ENCODE results near the gene THOP1.

THOP1 gene

GRCh38 chr19:2785244-2785997, at the start of gene THOP1:
TSS of gene THOP1 (plus strand) at chr19:2785503. CDS start at chr19:2785663, 160 bp downstream.
- DNase-seq (ENCODE audit: low read depth in 2 of 2): peak; percentile 96 to 97

DNA sequence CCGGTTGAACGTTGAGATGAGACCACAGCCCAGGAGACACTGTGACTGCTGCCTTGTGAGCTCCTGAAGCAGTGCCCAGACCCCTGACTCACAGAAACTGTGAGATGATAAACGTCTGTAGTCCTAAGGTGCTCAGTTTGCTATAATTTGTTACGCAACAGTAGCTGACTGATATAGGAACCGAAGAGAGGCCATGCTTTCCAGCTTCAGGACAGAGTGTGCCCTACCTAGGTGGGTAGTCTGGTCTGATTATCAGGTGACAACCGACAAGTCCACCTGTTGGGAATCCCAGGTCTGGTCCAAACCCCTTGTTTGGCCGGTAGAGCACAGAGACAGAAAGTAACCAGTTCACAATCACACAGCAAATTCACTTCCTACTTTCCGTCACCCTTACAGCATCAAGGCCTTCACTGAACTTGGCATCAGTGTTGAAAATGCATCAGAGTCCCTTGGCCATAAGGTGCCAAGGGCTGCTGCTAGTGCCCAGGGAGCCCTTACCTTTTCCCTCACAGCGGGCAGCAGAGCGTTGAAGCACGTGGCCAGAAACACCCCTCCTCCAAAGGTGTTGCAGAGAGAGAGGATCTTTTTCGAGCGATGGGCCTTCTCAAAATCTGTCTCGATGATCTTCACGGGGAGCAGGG, 48.6 kb upstream of the THOP1 start:
- no peak for DNase-seq (ENCODE audit: low read depth in 2 of 2)

- peak; percentile 99 for DNase-seq (ENCODE audit: low read depth in 2 of 2)
These were observed 45.5 kb upstream of the THOP1 start, which contains the start of gene SLC39A3 for GRCh38 chr19:2739602-2740313. TSS of gene SLC39A3 (minus strand) at chr19:2740017. CDS start at chr19:2737257, 2,760 bp downstream.

- no peak for DNase-seq (ENCODE audit: low read depth in 2 of 2)
These were observed 45.0 kb upstream of the THOP1 start for GRCh38 chr19:2740314-2740656.

DNA sequence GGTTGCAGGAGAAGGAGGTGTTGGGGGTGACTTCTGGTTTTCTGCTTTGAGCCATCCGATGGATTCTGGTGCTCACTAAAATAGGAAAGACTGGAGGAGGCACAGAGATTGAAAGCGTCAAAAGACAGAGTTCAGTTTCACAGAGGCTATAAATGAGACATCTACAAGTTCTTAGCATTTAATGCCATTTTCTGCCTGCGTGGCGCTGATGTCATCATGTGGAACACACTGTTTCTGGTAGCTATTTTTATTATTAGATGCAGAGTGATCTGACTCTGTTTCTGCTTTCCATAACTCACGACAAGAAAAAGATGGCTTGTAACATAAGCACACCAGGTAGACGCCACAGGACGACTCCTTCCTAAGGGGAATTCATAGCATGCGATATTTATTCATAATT, 42.2 kb upstream of the THOP1 start:
- DNase-seq (ENCODE audit: low read depth in 2 of 2): no peak

DNA sequence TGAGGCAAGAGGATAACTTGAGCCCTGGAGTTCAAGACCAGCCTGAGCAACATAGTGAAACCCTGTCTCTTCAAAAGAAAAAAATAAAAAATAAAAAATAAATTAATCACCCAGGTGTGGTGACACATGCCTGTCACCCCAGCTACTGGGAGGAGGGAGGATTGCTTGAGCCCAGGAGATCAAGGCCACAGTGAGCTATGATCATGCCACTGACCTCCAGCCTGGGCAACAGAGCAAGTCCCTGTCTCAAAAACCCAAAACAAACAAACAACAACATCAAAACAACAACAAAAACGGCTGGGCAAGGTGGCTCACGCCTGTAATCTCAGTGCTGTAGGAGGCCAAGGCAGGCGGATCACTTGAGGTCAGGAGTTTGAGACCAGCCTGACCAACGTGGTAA, 41.2 kb upstream of the THOP1 start:
- DNase-seq (ENCODE audit: low read depth in 2 of 2): no peak

DNA sequence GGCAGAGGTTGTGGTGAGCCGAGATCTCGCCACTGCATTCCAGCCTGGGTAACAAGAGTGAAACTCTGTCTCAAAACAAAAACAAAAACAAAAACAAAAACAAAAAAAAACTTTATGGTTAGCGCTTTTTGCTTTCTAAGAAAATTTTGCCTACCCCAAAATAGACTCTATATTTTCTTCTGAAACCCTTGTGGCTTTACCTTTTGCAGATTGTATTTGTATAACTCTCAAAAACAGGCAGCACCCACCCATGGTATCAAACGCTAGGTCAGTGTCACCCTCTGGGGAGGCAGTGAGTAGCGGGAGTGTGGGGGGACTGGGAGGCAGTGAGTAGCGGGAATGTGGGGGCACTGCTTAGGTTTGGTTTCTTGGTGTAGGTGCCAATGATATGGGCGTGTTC, 38.0 kb upstream of the THOP1 start:
- no peak for DNase-seq (ENCODE audit: low read depth in 2 of 2)

DNA sequence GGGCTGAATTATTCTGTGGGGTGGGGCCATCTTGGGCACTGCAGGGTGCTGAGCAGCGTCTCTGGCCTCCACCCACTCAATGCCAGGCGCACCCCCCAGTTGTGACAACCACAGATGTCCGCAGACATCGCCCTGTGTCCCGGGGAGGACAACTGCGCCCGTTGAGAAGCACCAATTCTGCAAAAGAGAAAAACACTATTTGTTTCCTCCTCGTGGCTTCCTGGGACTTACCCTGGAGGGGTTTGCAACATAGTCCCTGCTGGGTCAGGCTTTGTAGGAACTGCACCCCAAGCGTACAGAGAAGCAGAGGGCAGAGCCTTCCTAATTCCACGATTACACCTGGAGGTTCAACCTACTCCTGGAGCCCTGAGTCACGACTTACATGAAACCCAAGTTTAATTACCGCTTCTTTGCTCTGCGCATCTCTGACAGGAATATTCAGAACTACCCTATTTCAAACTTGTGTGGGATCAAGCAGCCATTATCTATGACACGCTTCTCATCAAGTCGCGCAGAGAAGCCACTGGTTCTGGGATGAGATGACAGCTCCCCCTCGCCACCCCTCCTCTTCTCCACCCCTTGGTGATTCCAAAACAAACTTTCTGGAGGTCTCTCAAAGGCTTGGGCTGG, 34.4 kb upstream of the THOP1 start:
- DNase-seq (ENCODE audit: low read depth in 2 of 2): no peak

- no peak for DNase-seq (ENCODE audit: low read depth in 2 of 2)
These were observed 33.9 kb upstream of the THOP1 start for GRCh38 chr19:2751438-2751830.

- no peak for DNase-seq (ENCODE audit: low read depth in 2 of 2)
These were observed 30.4 kb upstream of the THOP1 start for GRCh38 chr19:2754659-2755447.

- DNase-seq (ENCODE audit: low read depth in 2 of 2): no peak
These were observed 29.9 kb upstream of the THOP1 start for GRCh38 chr19:2755448-2755705.

DNA sequence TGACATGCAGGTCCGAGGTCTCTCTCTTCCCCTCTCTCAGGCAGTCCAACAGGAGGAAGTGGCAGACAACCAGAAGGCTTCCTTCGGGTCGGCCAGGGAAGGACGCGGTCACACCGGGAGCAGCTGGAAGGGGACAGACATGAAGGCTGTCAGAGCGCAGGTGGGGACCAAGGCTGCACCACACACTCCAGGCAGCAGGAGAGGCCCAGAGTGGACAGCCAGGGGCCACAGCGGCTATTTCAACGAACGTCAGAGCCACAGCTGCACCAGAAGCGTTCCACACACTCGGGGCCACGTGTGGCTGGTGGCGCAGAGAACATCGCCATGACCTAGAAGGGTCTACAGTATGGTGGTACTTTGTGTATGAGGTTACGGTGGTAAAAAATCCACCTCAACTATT, 29.5 kb upstream of the THOP1 start:
- no peak for DNase-seq (ENCODE audit: low read depth in 2 of 2)

GRCh38 chr19:2756477-2756876, 28.8 kb upstream of the THOP1 start:
- DNase-seq (ENCODE audit: low read depth in 2 of 2): no peak

GRCh38 chr19:2756921-2757881, 28.1 kb upstream of the THOP1 start:
- no peak for DNase-seq (ENCODE audit: low read depth in 2 of 2)

DNA sequence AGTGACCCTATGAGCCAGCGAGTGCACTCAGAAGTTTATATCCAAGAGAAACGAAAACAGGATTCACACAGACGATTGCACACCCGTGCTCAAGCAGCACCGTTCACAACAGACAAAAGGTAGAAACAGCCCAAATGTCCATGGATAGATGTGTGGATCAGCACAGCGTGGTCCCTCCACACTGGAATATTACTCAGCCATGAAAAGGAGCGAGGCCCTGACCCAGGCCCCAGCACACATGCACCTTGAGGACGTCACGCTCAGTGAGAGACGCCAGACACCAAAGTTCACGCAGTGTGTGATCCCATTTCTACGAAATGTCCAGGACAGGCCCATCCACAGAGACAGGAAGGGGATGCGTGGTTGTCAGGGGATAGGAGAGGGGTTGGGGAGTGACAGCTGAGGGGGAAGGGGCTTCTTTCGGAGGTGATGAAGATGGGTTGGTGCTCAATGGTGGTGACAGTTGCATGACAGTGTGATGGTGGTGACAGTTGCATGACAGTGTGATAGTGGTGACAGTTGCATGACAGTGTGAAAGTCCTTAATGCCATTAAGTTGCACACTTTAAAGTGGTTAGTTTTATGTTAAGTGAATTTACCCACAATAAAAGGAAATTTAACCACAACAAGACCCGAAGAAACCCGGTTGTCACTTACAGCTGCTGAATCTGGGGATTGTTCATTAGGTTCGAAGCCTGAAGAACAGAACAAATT, 26.5 kb upstream of the THOP1 start:
- DNase-seq (ENCODE audit: low read depth in 2 of 2): no peak

GRCh38 chr19:2759362-2759761, 25.9 kb upstream of the THOP1 start:
- no peak for DNase-seq (ENCODE audit: low read depth in 2 of 2)

GRCh38 chr19:2759965-2760364, 25.3 kb upstream of the THOP1 start:
- no peak for DNase-seq (ENCODE audit: low read depth in 2 of 2)

DNA sequence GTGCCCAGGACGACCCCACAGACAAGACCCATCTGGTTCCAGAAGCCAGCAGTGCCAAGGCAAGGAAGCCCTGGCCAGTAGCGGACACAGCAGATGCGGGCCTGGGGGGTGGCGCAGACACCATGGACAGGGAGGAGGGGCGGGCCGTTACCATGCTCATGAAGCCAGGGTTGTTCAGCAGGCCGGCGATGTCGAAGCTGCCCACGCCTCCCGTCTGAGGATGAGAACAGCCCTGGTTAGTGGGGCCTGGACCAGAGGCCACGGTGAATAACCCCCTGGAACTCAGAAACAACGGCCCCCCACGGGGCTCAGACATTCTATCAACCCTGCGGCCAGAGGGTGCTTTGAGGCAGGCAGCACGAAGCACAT, 24.0 kb upstream of the THOP1 start:
- DNase-seq (ENCODE audit: low read depth in 2 of 2): no peak

DNA sequence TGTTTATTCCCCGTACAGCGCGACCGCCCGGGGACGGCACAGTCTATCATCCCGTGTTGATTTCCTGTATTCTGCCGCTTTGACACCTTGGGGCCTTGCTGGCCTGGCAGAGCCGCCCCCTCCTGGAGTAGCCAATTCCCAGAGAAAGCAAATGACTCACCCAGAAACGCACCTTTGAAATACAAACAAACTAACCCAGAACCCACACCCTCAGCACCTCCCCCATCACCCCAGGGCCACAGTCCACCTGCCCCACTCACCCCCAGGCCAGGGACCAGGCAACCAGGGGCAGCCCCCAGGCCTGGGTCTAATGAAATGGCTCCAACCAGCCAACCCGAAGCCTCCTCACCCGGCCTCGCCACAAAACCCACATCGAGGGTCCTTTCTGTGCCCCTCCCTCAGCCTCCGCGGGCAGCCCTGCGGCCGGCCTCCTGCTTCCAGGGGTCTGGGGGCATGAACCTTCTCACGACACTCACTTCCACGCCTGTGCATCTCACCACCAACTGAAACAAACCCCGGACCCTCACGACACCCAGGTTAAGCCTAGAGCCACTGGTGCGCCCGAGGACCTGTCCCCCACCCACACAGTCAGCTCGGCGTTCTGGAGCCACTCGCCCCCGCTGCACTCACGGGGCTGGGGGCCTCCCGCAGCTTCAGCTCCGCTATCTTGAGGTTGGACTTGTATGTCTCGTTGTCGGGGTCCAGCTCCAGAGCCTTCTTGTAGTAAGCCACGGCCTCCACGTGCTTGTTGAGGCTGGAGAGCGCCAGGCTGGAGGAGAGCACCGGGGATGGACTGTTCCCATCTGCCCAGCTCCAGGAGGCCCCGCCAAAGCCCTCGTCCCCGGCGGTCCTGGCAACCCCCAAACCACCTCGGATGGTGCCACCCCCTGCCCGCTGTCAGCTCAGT, 23.2 kb upstream of the THOP1 start:
- DNase-seq (ENCODE audit: low read depth in 2 of 2): no peak
